Choroid plexus epithelial cell (primary cell): Measurements from ENCODE around the gene TBL3.
"Not testable (repeated sequence)": the region's sequence is repeated elsewhere in the genome, so short reads cannot be mapped to it uniquely, and the experiment has no call there.

ENCODE experiments used
- DNase-seq: peaks from one replicate; pipeline ENCODE4 v3.0.0-alpha.2; 2010; ENCODE audit warnings: low read depth
- H3K4me3 ChIP-seq: 2 replicates; pipeline ENCODE4 v1.5.1; 2011; ENCODE audit warnings: low read depth, mild to moderate bottlenecking, control low read depth, low read length, moderate library complexity
- CTCF ChIP-seq: conservative IDR thresholded peaks from 2 replicates; pipeline ENCODE4 v1.5.1; 2011; ENCODE audit warnings: low read depth, mild to moderate bottlenecking, control low read depth, inconsistent platforms, low read length, moderate library complexity

TBL3 gene

GRCh38 chr16:1950559-1950958 is 21.3 kb upstream of the TBL3 start:
- H3K4me3 ChIP-seq = no peak overlapping the region
- DNase-seq = no peak
- no peak for TF ChIP-seq CTCF

- no peak for DNase-seq
- H3K4me3 ChIP-seq = no peak overlapping the region
- TF ChIP-seq CTCF = no peak
Observed at GRCh38 chr16:1953734-1954133, 18.1 kb upstream of the TBL3 start.

GRCh38 chr16:1957434-1958142 is 14.3 kb upstream of the TBL3 start:
- DNase-seq, H3K4me3 ChIP-seq: not testable (repeated sequence)

GRCh38 chr16:1958143-1958491 is 13.7 kb upstream of the TBL3 start:
- not testable (repeated sequence) for H3K4me3 ChIP-seq, DNase-seq

- no peak for TF ChIP-seq CTCF
- peak overlapping the region; percentile 92 for H3K4me3 ChIP-seq
- DNase-seq = no peak
Observed at GRCh38 chr16:1958715-1959268, 13.1 kb upstream of the TBL3 start.

- TF ChIP-seq CTCF = peak; percentile 40
- peak within 1 kb of the TSS; percentile 92 for H3K4me3 ChIP-seq
- DNase-seq = peak; percentile 90
Observed at GRCh38 chr16:1959269-1960039, 12.4 kb upstream of the TBL3 start, which contains the start of gene NDUFB10. Gene NDUFB10 (plus strand): TSS chr16:1959538. CDS start chr16:1959625, 87 bp downstream.

- peak overlapping the region; percentile 92 for H3K4me3 ChIP-seq
- TF ChIP-seq CTCF = no peak
- peak; percentile 45 for DNase-seq
Observed at GRCh38 chr16:1960665-1961630, 10.9 kb upstream of the TBL3 start.
